ENCODE data around the gene VASP.

- TF ChIP-seq CTCF (conservative IDR thresholded peaks at IDR 0.05 in 1 of 2, IDR thresholded peaks at IDR 0.05 in 1 of 2; ENCODE audit: low read depth in 1 of 2, low read length in 2 of 2) (no peak), EZH2 (IDR thresholded peaks at IDR 0.05; ENCODE audit: low read length, missing control alignments) (no peak)
Observed at GRCh38 chr19:45567609-45568008, 60.3 kb downstream of the VASP start.

All from fibroblast of lung (primary cell).